ENCODE results near the gene GNG3. TPM values are rescaled to one million over a fixed set of nuclear protein-coding genes. Genes with fewer than 3 reads are reported as not detected.

The GNG3 gene
- total RNA-seq, 2 experiments from 2014 or later = not detected

DNA sequence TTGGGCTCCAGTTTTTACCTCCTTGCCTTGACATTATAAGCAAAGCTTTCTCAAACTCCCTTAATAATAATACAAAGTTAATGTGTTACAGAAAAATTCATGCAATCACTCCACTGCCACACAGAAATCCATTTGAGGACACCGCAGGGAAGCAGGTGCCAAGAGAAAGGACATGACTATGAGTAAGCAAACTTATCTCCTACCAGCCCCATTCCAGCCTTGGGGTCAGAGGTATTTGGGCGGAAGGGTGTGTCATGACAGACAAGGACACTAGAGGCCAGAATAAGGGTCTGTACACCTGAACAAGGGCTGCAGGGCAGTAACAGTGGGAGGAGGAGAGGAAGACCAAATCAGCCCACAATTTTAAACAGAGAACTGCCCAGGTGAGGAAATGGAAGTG lies 5.9 kb downstream of the GNG3 start:
- Mint-ChIP-seq H3K4me1 (peaks cover 78% of the 10 kb centered on the region), H3K36me3 (peaks cover 64% of the 10 kb centered on the region), H3K27me3 (no peaks in the 10 kb centered on the region), H3K4me3 (peak overlapping the region; percentile 53), H3K9me3 (ENCODE audit: low read depth) (no peaks in the 10 kb centered on the region), H3K27ac (peak overlapping the region; percentile 92)
- ATAC-seq (no peak), DNase-seq (no peak)
- CTCF ChIA-PET = interaction anchor here (1.5 kb wide), 1 partner anchor 56 kb away, joined by 3 read pairs; no protein-coding TSS in a partner anchor

DNA sequence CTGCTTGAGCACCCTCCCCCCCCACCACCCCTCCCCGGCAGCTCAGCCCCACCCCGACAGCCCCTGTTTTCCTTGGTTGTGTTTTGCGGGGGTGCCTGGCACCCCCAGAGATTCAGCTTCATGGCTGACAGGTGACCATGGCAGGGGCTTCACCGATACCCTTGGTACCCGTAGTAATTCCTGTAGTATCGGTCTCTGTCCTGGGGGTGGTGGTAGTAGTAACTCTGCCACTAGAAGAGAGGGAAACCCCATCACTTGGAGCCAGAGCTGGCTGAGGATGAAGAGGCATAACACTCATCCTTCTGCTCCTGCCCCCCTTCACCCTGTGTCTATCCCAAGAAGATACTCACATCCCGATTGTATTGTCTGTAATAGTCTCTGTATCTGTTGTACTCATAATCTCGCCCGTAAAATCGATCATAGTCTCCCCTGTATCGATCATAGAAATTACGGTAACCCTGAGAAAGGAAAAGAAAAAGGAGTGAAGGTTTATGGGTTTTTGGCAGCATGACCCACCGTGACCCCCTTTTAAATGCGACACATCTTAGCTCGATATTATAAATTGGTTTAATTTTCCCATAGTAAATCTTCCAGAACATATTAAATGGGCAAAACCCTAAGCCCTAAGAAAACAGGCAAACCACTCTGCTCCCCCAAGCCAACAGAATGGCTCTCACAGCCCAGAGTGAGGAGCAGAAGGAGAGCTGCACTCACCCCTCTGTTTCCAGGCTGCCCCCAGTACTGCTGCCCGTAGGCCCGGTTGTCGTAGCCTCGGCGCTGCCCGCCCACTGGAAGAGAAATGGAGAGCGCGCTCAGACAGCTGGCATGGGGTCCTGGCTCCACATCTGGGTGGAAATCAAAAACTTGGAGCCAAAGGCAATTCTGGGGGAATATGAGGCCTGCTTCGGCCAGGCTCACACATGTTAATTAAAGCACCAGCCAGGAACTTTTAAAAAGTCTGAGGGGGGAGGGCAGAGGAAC lies 8.0 kb downstream of the GNG3 start:
- CTCF ChIA-PET = interaction anchor here (1.0 to 2.3 kb wide), 4 partner anchors 8 to 104 kb away, joined by 3 to 8 read pairs (median 4); partner anchors contain the start of genes BSCL2, GNG3 and HNRNPUL2
- Mint-ChIP-seq H3K36me3 (peaks cover 76% of the 10 kb centered on the region), H3K4me3 (no peak overlapping the region), H3K27me3 (no peaks in the 10 kb centered on the region), H3K9me3 (ENCODE audit: low read depth) (no peaks in the 10 kb centered on the region), H3K27ac (peak overlapping the region; percentile 45), H3K4me1 (peaks cover 79% of the 10 kb centered on the region)
- DNase-seq = no peak
- no peak for ATAC-seq

DNA sequence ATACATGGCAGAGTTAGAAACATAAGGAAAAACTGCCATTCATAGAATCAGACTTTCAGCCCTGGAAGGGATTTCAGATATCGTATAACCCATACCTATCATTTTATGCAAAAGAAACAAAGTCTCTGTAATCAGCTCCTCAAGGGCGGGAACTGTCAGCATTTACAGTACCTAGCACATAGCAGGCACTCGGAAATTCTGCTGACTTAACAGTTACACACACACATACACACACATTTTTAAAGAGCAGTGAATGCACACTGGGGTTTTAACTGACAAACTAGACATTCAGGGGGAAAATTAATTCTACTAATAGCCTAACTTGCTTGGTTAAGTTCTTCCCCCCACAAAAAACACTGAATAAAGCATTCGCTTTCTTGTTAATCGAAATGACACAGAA lies 8.7 kb downstream of the GNG3 start:
- Mint-ChIP-seq H3K27ac (peak overlapping the region; percentile 45), H3K9me3 (ENCODE audit: low read depth) (no peaks in the 10 kb centered on the region)

DNA sequence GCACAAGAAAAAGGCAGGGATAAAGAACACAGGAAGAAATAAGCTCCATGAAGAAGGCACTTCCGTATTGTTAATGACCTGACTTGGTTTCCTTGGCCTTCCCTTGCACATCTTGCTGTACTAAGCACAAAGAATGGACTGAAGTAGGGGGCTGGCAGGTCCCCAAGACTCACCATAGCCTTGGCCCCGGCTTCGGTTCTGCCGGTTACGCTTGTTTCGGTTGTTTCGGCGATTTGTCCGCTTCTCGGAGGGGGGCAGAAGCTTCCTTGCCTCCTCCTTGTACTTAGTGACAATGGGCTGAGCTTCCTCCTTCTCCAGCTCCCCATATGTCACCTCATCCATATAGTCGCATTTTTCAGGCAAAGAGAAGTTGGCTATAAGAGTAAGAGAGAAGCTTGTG lies 9.3 kb downstream of the GNG3 start:
- Mint-ChIP-seq H3K9me3 (ENCODE audit: low read depth) (no peaks in the 10 kb centered on the region), H3K36me3 (peaks cover 80% of the 10 kb centered on the region), H3K27ac (no peak overlapping the region), H3K27me3 (no peaks in the 10 kb centered on the region), H3K4me1 (peaks cover 81% of the 10 kb centered on the region), H3K4me3 (no peak overlapping the region)
- DNase-seq = no peak
- ATAC-seq = no peak
- CTCF ChIA-PET = interaction anchor here (1.3 to 2.3 kb wide), 3 partner anchors 10 to 105 kb away, joined by 3 to 8 read pairs (median 4); partner anchors contain the start of gene HNRNPUL2

More for the DNA sequence above, 8.7 kb downstream of the GNG3 start:
- DNase-seq = no peak
- Mint-ChIP-seq H3K36me3 (peaks cover 76% of the 10 kb centered on the region), H3K27me3 (no peaks in the 10 kb centered on the region), H3K4me1 (peaks cover 79% of the 10 kb centered on the region), H3K4me3 (no peak overlapping the region)
- CTCF ChIA-PET = interaction anchor here (1.0 to 2.3 kb wide), 4 partner anchors 9 to 105 kb away, joined by 3 to 8 read pairs (median 4); partner anchors contain the start of genes BSCL2, GNG3 and HNRNPUL2
- no peak for ATAC-seq

DNA sequence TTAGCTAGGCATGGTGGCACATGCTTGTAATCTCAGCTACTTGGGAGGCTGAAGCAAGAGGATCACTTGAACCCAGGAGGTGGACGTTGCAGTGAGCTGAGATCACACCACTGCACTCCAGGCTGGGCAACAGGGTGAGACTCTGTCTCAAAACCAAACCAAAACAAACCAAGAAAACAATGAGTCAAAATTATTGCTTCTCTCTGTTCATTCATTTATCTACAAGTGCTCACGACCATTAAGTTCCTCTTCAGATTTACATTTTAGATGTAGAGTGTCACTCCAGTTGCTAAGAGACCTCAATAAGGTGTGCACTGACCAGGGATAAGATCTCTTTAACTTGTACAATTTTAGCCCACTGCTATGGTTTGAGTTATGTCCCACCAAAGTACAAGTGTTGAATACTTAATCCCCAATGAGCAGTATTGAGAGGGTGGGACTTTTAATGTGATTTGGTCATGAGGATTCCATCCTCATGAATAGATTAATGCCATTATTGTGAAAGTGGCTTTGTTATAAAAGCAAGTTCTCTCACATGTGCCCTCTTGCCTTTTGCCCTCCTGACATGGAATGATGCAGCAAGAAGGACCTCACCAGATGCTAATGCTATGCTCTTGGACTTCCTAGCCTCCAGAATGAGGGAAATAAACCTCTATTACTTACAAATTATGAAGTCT lies 12.0 kb downstream of the GNG3 start:
- Mint-ChIP-seq H3K36me3 (peaks cover 88% of the 10 kb centered on the region), H3K4me3 (no peak overlapping the region), H3K27ac (peak overlapping the region; percentile 42), H3K4me1 (peaks cover 79% of the 10 kb centered on the region), H3K27me3 (no peaks in the 10 kb centered on the region), H3K9me3 (ENCODE audit: low read depth) (no peaks in the 10 kb centered on the region)
- peak; percentile 58 for ATAC-seq
- CTCF ChIA-PET = interaction anchor here (0.7 to 3.1 kb wide), 3 partner anchors 10 to 142 kb away, joined by 3 to 10 read pairs (median 4); no protein-coding TSS in a partner anchor
- no peak for DNase-seq

DNA sequence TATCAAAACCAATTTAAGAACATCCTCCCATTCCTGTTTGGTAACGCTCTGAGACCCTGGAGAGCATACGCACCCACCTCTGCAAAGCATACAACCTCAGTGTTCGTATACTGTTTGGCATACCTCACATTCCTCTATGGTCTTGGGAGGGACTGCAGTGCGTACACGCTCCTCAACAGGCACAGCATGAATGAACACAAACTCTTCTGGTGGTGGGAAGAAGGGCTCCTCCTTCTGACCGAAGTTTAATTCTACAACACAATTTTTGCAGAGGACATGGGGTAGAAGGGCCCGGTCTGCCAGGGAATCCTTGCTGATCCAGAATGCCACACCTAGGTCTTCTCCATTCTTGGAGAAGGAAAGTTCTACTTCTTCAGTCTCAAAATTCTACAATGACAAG lies 14.5 kb downstream of the GNG3 start:
- Mint-ChIP-seq H3K9me3 (ENCODE audit: low read depth) (no peaks in the 10 kb centered on the region), H3K27ac (no peak overlapping the region), H3K36me3 (peaks cover 86% of the 10 kb centered on the region), H3K4me3 (no peak overlapping the region), H3K27me3 (no peaks in the 10 kb centered on the region), H3K4me1 (peaks cover 68% of the 10 kb centered on the region)
- no peak for DNase-seq
- CTCF ChIA-PET = interaction anchor here (1.5 kb wide), 1 partner anchor 10 kb away, joined by 3 read pairs; no protein-coding TSS in a partner anchor
- ATAC-seq = no peak

DNA sequence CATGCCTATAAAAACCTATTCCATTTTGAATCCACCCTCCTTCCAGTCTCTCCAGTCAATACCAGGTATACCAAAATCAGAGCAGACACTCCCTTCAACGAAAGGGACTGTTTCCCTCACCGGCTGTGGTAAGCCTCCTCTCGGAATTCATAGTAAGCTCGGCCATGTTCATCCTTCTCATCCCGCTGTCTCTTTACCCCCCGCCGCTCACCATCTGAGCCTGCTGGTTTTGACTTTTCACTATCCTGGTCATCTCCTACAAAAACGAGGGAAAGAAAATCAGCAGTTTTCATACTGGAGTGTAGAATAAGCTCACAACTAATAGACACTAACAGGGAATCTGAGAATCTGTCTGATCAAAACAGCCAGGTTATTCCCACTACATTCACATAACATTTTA lies 16.7 kb downstream of the GNG3 start:
- CTCF ChIA-PET = interaction anchor here (1.1 to 2.6 kb wide), 4 partner anchors 15 to 125 kb away, joined by 3 to 11 read pairs (median 4); partner anchors contain the start of genes TMEM179B and ZBTB3
- Mint-ChIP-seq H3K4me3 (peak overlapping the region; percentile 94), H3K4me1 (peaks cover 56% of the 10 kb centered on the region), H3K27ac (peak overlapping the region; percentile 98), H3K9me3 (ENCODE audit: low read depth) (no peaks in the 10 kb centered on the region), H3K27me3 (no peaks in the 10 kb centered on the region), H3K36me3 (peaks cover 75% of the 10 kb centered on the region)
- ATAC-seq (no peak), DNase-seq (no peak)

DNA sequence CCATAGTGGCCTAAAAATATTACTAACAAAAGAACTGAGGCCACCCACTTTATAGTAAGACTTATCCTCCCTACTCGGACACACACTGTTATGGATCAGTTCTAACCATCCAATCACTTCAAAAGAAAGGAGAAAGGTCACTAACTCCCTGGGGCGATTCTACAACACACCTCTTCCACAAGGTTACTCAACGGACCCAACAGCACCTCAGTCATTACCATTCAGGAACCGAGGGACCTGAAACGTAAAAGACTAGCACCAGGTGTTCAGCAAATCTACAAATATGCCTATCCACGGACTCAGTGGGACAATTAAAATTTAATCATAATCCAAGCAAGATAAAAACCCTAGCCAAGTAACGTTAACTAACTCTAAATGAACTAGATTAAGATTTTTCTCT lies 18.2 kb downstream of the GNG3 start:
- H3K9me3 Mint-ChIP-seq (ENCODE audit: low read depth) = no peaks in the 10 kb centered on the region
- peak overlapping the region; percentile 98 for H3K27ac Mint-ChIP-seq
- no peak for ATAC-seq
- H3K36me3 Mint-ChIP-seq = peaks cover 66% of the 10 kb centered on the region
- no peaks in the 10 kb centered on the region for H3K27me3 Mint-ChIP-seq
- H3K4me3 Mint-ChIP-seq = peak overlapping the region; percentile 94
- CTCF ChIA-PET = interaction anchor here (0.7 to 2.2 kb wide), 10 partner anchors 8 to 165 kb away, joined by 3 to 8 read pairs (median 3); partner anchors contain the start of genes SLC3A2, TMEM179B and ZBTB3
- H3K4me1 Mint-ChIP-seq = peaks cover 56% of the 10 kb centered on the region
- no peak for DNase-seq

DNA sequence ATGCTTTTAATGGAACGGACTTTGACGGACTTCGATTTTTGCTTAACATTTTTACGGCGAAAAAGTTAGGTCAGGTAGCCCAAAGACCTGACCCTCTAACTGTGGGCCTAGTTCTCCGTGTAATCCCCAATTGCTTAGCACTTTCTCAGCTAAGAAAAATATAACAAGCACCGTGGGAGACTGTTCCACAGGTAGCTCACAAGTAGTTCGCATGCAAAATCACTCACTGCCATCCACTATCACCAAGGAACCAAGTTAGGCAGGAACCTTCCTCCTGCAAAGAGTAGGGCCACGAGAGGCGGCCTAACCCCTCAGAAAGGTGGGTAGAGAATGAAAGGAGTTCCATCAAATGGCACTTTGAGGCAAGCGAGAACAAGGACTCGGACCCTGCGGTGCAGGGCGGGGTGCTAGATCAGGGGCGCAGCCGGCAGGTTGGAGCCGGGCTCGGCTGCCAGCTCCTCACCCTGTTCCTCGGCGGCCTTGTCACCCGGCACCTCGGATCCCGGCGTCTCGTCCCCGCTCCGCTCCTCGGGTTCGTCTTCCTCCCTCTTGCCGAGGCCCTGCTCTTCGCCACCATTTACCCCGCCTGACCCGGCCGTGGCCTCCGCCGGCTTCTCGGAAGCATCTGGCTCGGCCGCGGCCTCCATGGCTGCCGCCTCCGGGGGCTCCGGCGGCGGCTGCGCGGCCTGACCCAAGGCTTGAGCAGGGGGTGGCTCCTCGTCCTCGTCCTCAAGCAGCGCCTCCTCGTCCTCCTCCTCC lies 18.9 kb downstream of the GNG3 start:
- peak overlapping the region; percentile 94 for H3K4me3 Mint-ChIP-seq
- no peaks in the 10 kb centered on the region for H3K9me3 Mint-ChIP-seq (ENCODE audit: low read depth)
- peak overlapping the region; percentile 98 for H3K27ac Mint-ChIP-seq
- DNase-seq (no peak), ATAC-seq (no peak)
- CTCF ChIA-PET = interaction anchor here (0.7 to 2.3 kb wide), 16 partner anchors 10 to 166 kb away, joined by 3 to 11 read pairs (median 3); partner anchors contain the start of genes SLC3A2, TMEM179B and ZBTB3
- H3K36me3 Mint-ChIP-seq = peaks cover 63% of the 10 kb centered on the region
- no peaks in the 10 kb centered on the region for H3K27me3 Mint-ChIP-seq
- peaks cover 55% of the 10 kb centered on the region for H3K4me1 Mint-ChIP-seq

DNA sequence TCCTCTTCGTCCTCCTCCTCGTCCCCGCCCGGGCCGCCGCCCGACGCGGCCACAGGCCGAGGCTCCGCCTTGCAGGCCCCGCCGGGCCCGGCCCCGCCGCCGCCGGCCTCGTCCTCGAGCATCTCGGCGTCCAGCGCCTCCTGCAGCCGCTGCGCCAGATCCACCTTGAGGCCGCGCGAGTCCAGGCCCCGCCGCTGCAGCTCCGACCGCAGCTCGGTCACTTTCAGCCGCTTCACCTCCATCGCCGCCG lies 19.4 kb downstream of the GNG3 start:
- H3K36me3 Mint-ChIP-seq = peaks cover 58% of the 10 kb centered on the region
- H3K27ac Mint-ChIP-seq = peak overlapping the region; percentile 98
- DNase-seq (no peak), ATAC-seq (peak; percentile 5)
- CTCF ChIA-PET = interaction anchor here (0.7 to 2.3 kb wide), 20 partner anchors 11 to 302 kb away, joined by 3 to 11 read pairs (median 4); partner anchors contain the start of genes C11orf98, CSKMT, MTA2 and POLR2G
- no peaks in the 10 kb centered on the region for H3K27me3 Mint-ChIP-seq
- H3K4me1 Mint-ChIP-seq = peaks cover 53% of the 10 kb centered on the region
- no peaks in the 10 kb centered on the region for H3K9me3 Mint-ChIP-seq (ENCODE audit: low read depth)
- peak overlapping the region; percentile 94 for H3K4me3 Mint-ChIP-seq

DNA sequence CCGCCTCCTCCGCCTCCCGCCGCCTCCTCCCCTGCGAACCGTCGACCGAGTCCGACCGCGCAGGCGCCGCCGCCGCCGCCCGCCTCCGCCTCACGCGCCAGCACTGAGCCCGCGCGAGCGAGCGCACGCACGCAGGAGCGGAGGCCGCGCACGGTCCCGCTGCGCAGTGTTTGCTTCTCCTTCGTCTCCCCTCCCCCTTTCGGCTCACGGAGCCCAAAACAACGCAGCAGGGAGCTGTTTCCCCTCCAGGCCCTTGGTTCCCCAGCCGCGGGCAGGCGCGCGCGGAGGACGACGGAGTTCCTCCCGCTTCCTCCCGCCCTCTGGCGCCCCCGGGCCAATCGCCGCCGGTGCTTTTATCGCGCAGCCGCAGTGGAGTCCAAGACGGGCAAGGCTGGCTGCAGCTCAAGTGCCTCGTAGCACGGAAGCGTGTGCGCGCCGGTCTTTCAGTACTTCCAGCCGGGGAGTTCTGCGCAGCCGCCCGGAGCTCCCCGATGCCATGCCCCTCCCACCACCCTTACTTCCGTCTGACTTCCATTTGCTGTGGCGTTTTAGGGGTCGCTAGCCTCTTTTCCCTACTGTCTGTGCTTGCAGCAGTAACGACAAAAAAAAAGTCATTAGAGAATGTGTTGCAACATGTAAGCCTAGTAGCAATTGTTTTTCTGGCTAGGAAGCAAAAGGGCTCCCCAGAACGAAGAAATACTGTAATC lies 19.8 kb downstream of the GNG3 start, which contains the start of gene HNRNPUL2:
TSS of gene HNRNPUL2 (minus strand) at position 293 of the 707 bp plus-strand sequence. CDS start 301 bp downstream, outside the sequence.
- Mint-ChIP-seq H3K4me1 (peaks cover 48% of the 10 kb centered on the region), H3K27ac (peak within 1 kb of the TSS; percentile 98), H3K4me3 (peak within 1 kb of the TSS; percentile 94), H3K27me3 (no peaks in the 10 kb centered on the region), H3K9me3 (ENCODE audit: low read depth) (no peaks in the 10 kb centered on the region), H3K36me3 (peaks cover 53% of the 10 kb centered on the region)
- CTCF ChIA-PET = interaction anchor here (0.7 to 2.3 kb wide), 23 partner anchors 10 to 302 kb away, joined by 3 to 11 read pairs (median 4); partner anchors contain the start of genes C11orf98, CSKMT, MTA2 and POLR2G
- ATAC-seq (peak; percentile 86), DNase-seq (peak; percentile 99)

DNA sequence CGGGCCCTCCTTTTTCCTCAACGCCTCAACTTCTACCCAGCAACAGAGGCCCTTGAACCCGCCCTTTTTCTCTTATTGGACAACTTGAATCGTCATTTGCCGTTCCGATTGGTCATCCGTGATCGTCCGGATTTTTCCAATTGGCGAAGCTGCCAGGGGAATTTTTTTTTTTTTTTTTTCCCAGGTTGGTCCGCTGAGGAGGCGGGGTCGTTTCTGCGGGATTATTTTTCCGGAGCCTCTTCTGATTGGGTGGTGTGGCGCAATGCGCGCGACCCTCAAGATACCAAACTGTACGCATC lies 20.3 kb downstream of the GNG3 start:
- peak; percentile 94 for DNase-seq

More for the DNA sequence above, 20.3 kb downstream of the GNG3 start:
- CTCF ChIA-PET = interaction anchor here (0.7 to 2.3 kb wide), 18 partner anchors 10 to 303 kb away, joined by 3 to 11 read pairs (median 4); partner anchors contain the start of genes C11orf98, CSKMT, MTA2 and POLR2G
- Mint-ChIP-seq H3K9me3 (ENCODE audit: low read depth) (no peaks in the 10 kb centered on the region), H3K4me3 (peak overlapping the region; percentile 94), H3K27ac (peak overlapping the region; percentile 98), H3K4me1 (peaks cover 46% of the 10 kb centered on the region), H3K27me3 (no peaks in the 10 kb centered on the region), H3K36me3 (peaks cover 50% of the 10 kb centered on the region)
- ATAC-seq = peak; percentile 61
